H1 (cell line): ENCODE measurements around the gene RNASEH2A. TPM values are rescaled to one million over a fixed set of nuclear protein-coding genes. Genes with fewer than 3 reads are reported as not detected.
A peak's percentile ranks its signal among the peaks of the same experiment; 100 is the strongest.

Experiments used
- BACH1 ChIP-seq: IDR thresholded peaks from 2 replicates; pipeline ENCODE4 v1.6.1; 2012; ENCODE audit warnings: low read length, improper control_type of control experiment
- CHD1 ChIP-seq: IDR thresholded peaks from 2 replicates; pipeline ENCODE4 v1.6.1; 2012; ENCODE audit warnings: low read depth, low read length, improper control_type of control experiment
- CREB1 ChIP-seq: IDR thresholded peaks from 2 replicates; pipeline ENCODE4 v1.6.1; 2012; ENCODE audit warnings: inconsistent platforms
- CTBP2 ChIP-seq: IDR thresholded peaks from 2 replicates; pipeline ENCODE4 v1.7.0; 2011; ENCODE audit warnings: borderline replicate concordance, mild to moderate bottlenecking, moderate library complexity, mixed read lengths, low read length; ENCODE audit not compliant: insufficient read depth, insufficient read length
- CTCF ChIP-seq, 3 experiments: IDR thresholded peaks; 1 replicate in 2 of 3; 2 replicates in 1 of 3; pipeline versions ENCODE4 v1.5.1 to v1.6.1; 2011; ENCODE audit warnings: low read length in 3 of 3, mild to moderate bottlenecking in 3 of 3, inconsistent platforms in 2 of 3, low read depth in 1 of 3, moderate library complexity in 1 of 3; ENCODE audit not compliant: insufficient read depth in 1 of 3; ENCODE audit errors: control extremely low read depth in 1 of 3
- EGR1 ChIP-seq: IDR thresholded peaks from 2 replicates; pipeline ENCODE4 v1.6.1; 2011; ENCODE audit warnings: low read depth, low read length, borderline replicate concordance
- EP300 ChIP-seq, 2 experiments: IDR thresholded peaks; 1 replicate in 1 of 2; 2 replicates in 1 of 2; pipeline ENCODE4 v1.6.1; 2011 to 2012; ENCODE audit warnings: low read depth in 2 of 2, low read length in 2 of 2, mild to moderate bottlenecking in 2 of 2, borderline replicate concordance in 1 of 2, inconsistent platforms in 1 of 2, moderate library complexity in 1 of 2
- FOSL1 ChIP-seq: IDR thresholded peaks from 2 replicates; pipeline ENCODE4 v1.6.1; 2011; ENCODE audit warnings: mild to moderate bottlenecking, low read depth, low read length, moderate library complexity; ENCODE audit not compliant: insufficient read depth
- GABPA ChIP-seq: IDR thresholded peaks from 2 replicates; pipeline ENCODE4 v1.6.1; 2011; ENCODE audit warnings: mild to moderate bottlenecking, low read length, moderate library complexity, borderline replicate concordance; ENCODE audit not compliant: insufficient read depth
- JUN ChIP-seq: IDR thresholded peaks from 2 replicates; pipeline ENCODE4 v1.6.1; 2011; ENCODE audit warnings: low read depth, mild to moderate bottlenecking, improper control_type of control experiment, low read length
- JUND ChIP-seq: IDR thresholded peaks from 2 replicates; pipeline ENCODE4 v1.6.1; 2011; ENCODE audit warnings: mild to moderate bottlenecking, improper control_type of control experiment, low read length
- KDM1A ChIP-seq: fragments of 200-600, 300-600 bp; sonication (generic); IDR thresholded peaks from 2 replicates; pipeline ENCODE4 v1.7.1; 2016; ENCODE audit warnings: mild to moderate bottlenecking, low read length, borderline replicate concordance
- MAX ChIP-seq: IDR thresholded peaks from 2 replicates; pipeline ENCODE4 v1.6.1; 2012; ENCODE audit warnings: inconsistent platforms
- POLR2A ChIP-seq, 2 experiments: IDR thresholded peaks; 1 replicate in 1 of 2; 2 replicates in 1 of 2; pipeline ENCODE4 v1.6.1; 2011; ENCODE audit warnings: low read depth in 2 of 2, low read length in 2 of 2, mild to moderate bottlenecking in 2 of 2; ENCODE audit errors: control extremely low read depth in 1 of 2
- POLR2AphosphoS5 ChIP-seq: IDR thresholded peaks from 2 replicates; pipeline ENCODE4 v1.6.1; 2011; ENCODE audit warnings: low read depth, low read length
- SAP30 ChIP-seq: fragments of 300-600 bp; sonication (generic); IDR thresholded peaks from 2 replicates; pipeline ENCODE4 v1.7.1; 2012; ENCODE audit warnings: low read length, moderate library complexity, mild to moderate bottlenecking, inconsistent platforms; ENCODE audit not compliant: insufficient read depth, insufficient replicate concordance
- SIN3A ChIP-seq, 2 experiments: IDR thresholded peaks in 1 of 2; conservative IDR thresholded peaks in 1 of 2; 2 replicates each; pipeline ENCODE4 v1.6.1; 2011 to 2012; ENCODE audit warnings: low read length in 2 of 2, improper control_type of control experiment in 1 of 2, low read depth in 1 of 2, mild to moderate bottlenecking in 1 of 2
- SIX5 ChIP-seq: IDR thresholded peaks from 2 replicates; pipeline ENCODE4 v1.6.1; 2011; ENCODE audit warnings: mild to moderate bottlenecking, low read depth, low read length
- TAF7 ChIP-seq: optimal IDR thresholded peaks from 2 replicates; pipeline ENCODE3; 2011; ENCODE audit warnings: low read depth, mild to moderate bottlenecking, inconsistent platforms, low read length, moderate library complexity, borderline replicate concordance
- TCF12 ChIP-seq: IDR thresholded peaks from 2 replicates; pipeline ENCODE4 v1.6.1; 2011; ENCODE audit warnings: low read depth, mild to moderate bottlenecking, low read length
- YY1 ChIP-seq: IDR thresholded peaks from 2 replicates; pipeline ENCODE4 v1.6.1; 2011; ENCODE audit warnings: low read depth, mild to moderate bottlenecking, low read length
- polyA plus RNA-seq, 7 experiments: library from polyadenylated mRNA; depleted of rRNA in 3 of 7; stranded (reverse) in 5 of 7; unstranded in 2 of 7; fragments of >200 nt in 5 of 7; fragments of 200-250 nt in 2 of 7; gene quantifications; 1 replicate in 5 of 7; 2 replicates in 1 of 7; 4 replicates in 1 of 7; pipeline versions ENCODE4 v1.2.1 to v1.2.3, GENCODE V29; 2011 to 2013; ENCODE audit warnings: missing spikeins in 2 of 7, mixed read lengths in 2 of 7
- total RNA-seq: library from RNA; stranded (reverse); fragmentation: NEBNext Ultra II Directional; extraction: Animal tissue kit (Norgen Biotek cat#: 25700); gene quantifications from 2 replicates; pipeline ENCODE4 v1.2.1, GENCODE V29; 2021

The RNASEH2A gene
- total and polyA plus RNA-seq, 2 of the 8 experiments (the other 6 are each of a cell fraction or from before 2014, with no cell fraction given): 67.5 to 120 TPM

GRCh38 chr19:12789904-12790619, 16.3 kb upstream of the RNASEH2A start (continued):
- no peak for TF ChIP-seq CTCF (IDR thresholded peaks at IDR 0.05; ENCODE audit: control extremely low read depth in 1 of 3, insufficient read depth in 1 of 3, low read depth in 1 of 3, low read length in 3 of 3)
- TF ChIP-seq CREB1: peak; percentile 21; the same call in 1 of the 2 replicates
- TF ChIP-seq YY1: peak; percentile 21; the same call in 1 of the 2 replicates
- TF ChIP-seq MAX: peak; percentile 75
- no peak for TF ChIP-seq CTBP2
- no peak for TF ChIP-seq TAF7
- TF ChIP-seq FOSL1: no peak
- peak; percentile 61; the same call in 1 of the 2 replicates for TF ChIP-seq EGR1
- no peak for TF ChIP-seq BACH1
- no peak for TF ChIP-seq JUN
- TF ChIP-seq TCF12: 0 out of 2 replicates have a peak, but pooled peaks have one; percentile 16
- no peak for TF ChIP-seq KDM1A
- TF ChIP-seq POLR2A (IDR thresholded peaks at IDR 0.05; ENCODE audit: control extremely low read depth in 1 of 2, low read depth in 2 of 2, low read length in 2 of 2): no peak
- TF ChIP-seq JUND: peak; percentile 94
- TF ChIP-seq GABPA: 0 out of 2 replicates have a peak, but pooled peaks have one; percentile 30
- no peak for TF ChIP-seq SAP30
- TF ChIP-seq EP300 (IDR thresholded peaks at IDR 0.05; ENCODE audit: borderline replicate concordance in 1 of 2, low read depth in 2 of 2, low read length in 2 of 2): peak in 1 of 2 experiments; percentile 100; a peak in 2 of 3 replicates
- TF ChIP-seq CHD1: peak; percentile 94
- TF ChIP-seq SIX5: peak; percentile 12; the same call in 1 of the 2 replicates
- TF ChIP-seq POLR2AphosphoS5: no peak
- peak; percentile 5 to 94; a peak in 2 of 4 replicates for TF ChIP-seq SIN3A (conservative IDR thresholded peaks at IDR 0.05 in 1 of 2, IDR thresholded peaks at IDR 0.05 in 1 of 2; ENCODE audit: low read depth in 1 of 2, low read length in 2 of 2)
